ENCODE results near the gene DEPP1.

DEPP1 gene

GRCh38 chr10:44965104-44965503 is 13.5 kb downstream of the DEPP1 start:
- no peak for DNase-seq

- no peak for DNase-seq
Measured at GRCh38 chr10:44963772-44964633, 14.6 kb downstream of the DEPP1 start.

GRCh38 chr10:44962870-44963738 is 15.5 kb downstream of the DEPP1 start:
- DNase-seq = no peak

GRCh38 chr10:44961931-44962750 is 16.5 kb downstream of the DEPP1 start:
- DNase-seq = no peak

GRCh38 chr10:44961230-44961571 is 17.4 kb downstream of the DEPP1 start:
- no peak for DNase-seq

GRCh38 chr10:44960482-44961229 is 18.0 kb downstream of the DEPP1 start:
- no peak for DNase-seq

- no peak for DNase-seq
Measured at GRCh38 chr10:44960088-44960460, 18.5 kb downstream of the DEPP1 start.

- DNase-seq = no peak
Measured at GRCh38 chr10:44959247-44960087, 19.1 kb downstream of the DEPP1 start, which contains the start of gene RASSF4. Gene RASSF4, plus strand, starts transcription at chr10:44959802. Its CDS starts 10,401 bp downstream, at chr10:44970203.

- DNase-seq = no peak
Measured at GRCh38 chr10:44958898-44959246, 19.7 kb downstream of the DEPP1 start.

- no peak for DNase-seq
Measured at GRCh38 chr10:44958196-44958897, 20.3 kb downstream of the DEPP1 start.

GRCh38 chr10:44956717-44957706 is 21.6 kb downstream of the DEPP1 start:
- no peak for DNase-seq

GRCh38 chr10:44956226-44956625 is 22.4 kb downstream of the DEPP1 start:
- DNase-seq = no peak

GRCh38 chr10:44955413-44956070 is 23.1 kb downstream of the DEPP1 start:
- DNase-seq = no peak

GRCh38 chr10:44954962-44955361 is 23.6 kb downstream of the DEPP1 start:
- no peak for DNase-seq

- DNase-seq = no peak
Measured at GRCh38 chr10:44954042-44954441, 24.6 kb downstream of the DEPP1 start.

GRCh38 chr10:44952779-44953231 is 25.8 kb downstream of the DEPP1 start:
- DNase-seq = no peak

GRCh38 chr10:44951576-44952226 is 26.9 kb downstream of the DEPP1 start:
- DNase-seq = no peak

Measured in SIG-M5 (cell line).